ENCODE measurements around the gene MRTFA.
"Not testable (repeated sequence)": the region's sequence is repeated elsewhere in the genome, so short reads cannot be mapped to it uniquely, and the experiment has no call there.

Gene MRTFA

GRCh38 chr22:40517631-40518030 is 118.9 kb downstream of the MRTFA start:
- no peak for DNase-seq

GRCh38 chr22:40516416-40516815 is 120.1 kb downstream of the MRTFA start:
- no peak for DNase-seq

- DNase-seq: peak; percentile 80
Measured at GRCh38 chr22:40512426-40513136, 123.9 kb downstream of the MRTFA start.

- DNase-seq: no peak
Measured at GRCh38 chr22:40511604-40512003, 124.9 kb downstream of the MRTFA start.

GRCh38 chr22:40510631-40511364 is 125.7 kb downstream of the MRTFA start:
- DNase-seq: no peak

- DNase-seq: no peak
Measured at GRCh38 chr22:40509401-40510134, 127.0 kb downstream of the MRTFA start.

GRCh38 chr22:40508046-40508445 is 128.5 kb downstream of the MRTFA start:
- DNase-seq: not testable (repeated sequence)

GRCh38 chr22:40507491-40507890 is 129.0 kb downstream of the MRTFA start:
- DNase-seq: no peak

GRCh38 chr22:40506762-40507161 is 129.8 kb downstream of the MRTFA start:
- no peak for DNase-seq

- no peak for DNase-seq
Measured at GRCh38 chr22:40504285-40505249, 132.0 kb downstream of the MRTFA start.

GRCh38 chr22:40502919-40503318 is 133.6 kb downstream of the MRTFA start:
- DNase-seq: no peak

GRCh38 chr22:40500465-40500786 is 136.1 kb downstream of the MRTFA start:
- not testable (repeated sequence) for DNase-seq

- no peak for DNase-seq
Measured at GRCh38 chr22:40499209-40499623, 137.3 kb downstream of the MRTFA start.

GRCh38 chr22:40498420-40499208 is 137.9 kb downstream of the MRTFA start:
- DNase-seq: no peak

- no peak for DNase-seq
Measured at GRCh38 chr22:40493441-40493840, 143.1 kb downstream of the MRTFA start.

GRCh38 chr22:40491990-40492631 is 144.4 kb downstream of the MRTFA start:
- no peak for DNase-seq

GRCh38 chr22:40487663-40488249 is 148.8 kb downstream of the MRTFA start:
- peak; percentile 39 for DNase-seq

- DNase-seq: no peak
Measured at GRCh38 chr22:40486962-40487602, 149.4 kb downstream of the MRTFA start.

GRCh38 chr22:40485813-40486667 is 150.5 kb downstream of the MRTFA start:
- DNase-seq: peak; percentile 36

All from NCI-H2171 treated with DMSO at 0.1 percent for 48 hours (cell line).